HepG2 (cell line): ENCODE results near the gene UHMK1. TPM values are rescaled to one million over a fixed set of nuclear protein-coding genes. Genes with fewer than 3 reads are reported as not detected.

Experiments
- BRD4 ChIP-seq: sonication (generic); formaldehyde crosslinking; IDR thresholded peaks from 2 replicates; pipeline ENCODE4 v1.4.0; 2020; ENCODE audit warnings: missing genetic modification reagents
- CBX1 ChIP-seq: IDR thresholded peaks from one replicate; pipeline ENCODE4 v1.6.1; 2016; ENCODE audit warnings: antibody characterized with exemption, low read depth
- CCAR2 ChIP-seq: fragments of 200-400 bp; formaldehyde crosslinking; optimal IDR thresholded peaks from 2 replicates; pipeline ENCODE3; 2018; ENCODE audit warnings: low read depth, mild to moderate bottlenecking, low read length, moderate library complexity
- ERF ChIP-seq: IDR thresholded peaks from 2 replicates; pipeline ENCODE4 v1.6.1; 2018; ENCODE audit warnings: missing biosample characterization, missing genetic modification reagents
- HES4 ChIP-seq: sonication (generic); formaldehyde crosslinking; IDR thresholded peaks from 2 replicates; pipeline ENCODE4 v1.9.0; 2021; ENCODE audit warnings: mild to moderate bottlenecking, missing genetic modification reagents, borderline replicate concordance
- KLF9 ChIP-seq: IDR thresholded peaks from 2 replicates; pipeline ENCODE4 v1.6.1; 2016; ENCODE audit warnings: low read depth
- NR2F6 ChIP-seq, 2 experiments: IDR thresholded peaks; 2 replicates each; pipeline ENCODE4 v1.6.1; 2016; ENCODE audit warnings: antibody characterized with exemption in 1 of 2, mild to moderate bottlenecking in 1 of 2
- PAF1 ChIP-seq: IDR thresholded peaks from 2 replicates; pipeline ENCODE4 v1.6.1; 2016; ENCODE audit warnings: missing genetic modification reagents, missing compliant biosample characterization
- POLR2A ChIP-seq, 2 experiments: IDR thresholded peaks; 2 replicates each; pipeline ENCODE4 v1.6.1; 2011; ENCODE audit warnings: low read depth in 2 of 2, low read length in 2 of 2, mild to moderate bottlenecking in 1 of 2, moderate library complexity in 1 of 2; ENCODE audit not compliant: insufficient read depth in 1 of 2
- RFX3 ChIP-seq: IDR thresholded peaks from 2 replicates; pipeline ENCODE4 v1.6.1; 2016; ENCODE audit warnings: missing biosample characterization, missing genetic modification reagents
- SCMH1 ChIP-seq: sonication (generic); formaldehyde crosslinking; IDR thresholded peaks from 2 replicates; pipeline ENCODE4 v1.9.0; 2021; ENCODE audit warnings: missing genetic modification reagents, mild to moderate bottlenecking, borderline replicate concordance
- SP1 ChIP-seq, 2 experiments: fragments of 450-650 bp in 1 of 2; sonication (generic) in 1 of 2; formaldehyde crosslinking in 1 of 2; IDR thresholded peaks; 2 replicates each; pipeline versions ENCODE4 v1.4.0 to v1.6.1; 2016 to 2020; ENCODE audit warnings: missing genetic modification reagents in 1 of 2
- YEATS2 ChIP-seq: sonication (generic); formaldehyde crosslinking; IDR thresholded peaks from 2 replicates; pipeline ENCODE4 v1.4.0; 2020; ENCODE audit warnings: missing genetic modification reagents, borderline replicate concordance
- ZNF17 ChIP-seq: sonication (generic); formaldehyde crosslinking; IDR thresholded peaks from 2 replicates; pipeline ENCODE4 v1.5.0; 2020; ENCODE audit warnings: mild to moderate bottlenecking, missing genetic modification reagents
- ZNF737 ChIP-seq: sonication (generic); formaldehyde crosslinking; IDR thresholded peaks from 2 replicates; pipeline ENCODE4 v1.5.0; 2020; ENCODE audit warnings: missing genetic modification reagents, mild to moderate bottlenecking, borderline replicate concordance
- ZNF749 ChIP-seq: sonication (generic); formaldehyde crosslinking; IDR thresholded peaks from 2 replicates; pipeline ENCODE4 v1.8.0; 2022; ENCODE audit warnings: mild to moderate bottlenecking, missing genetic modification reagents, moderate library complexity, borderline replicate concordance
- ZNF768 ChIP-seq: sonication (generic); formaldehyde crosslinking; IDR thresholded peaks from 2 replicates; pipeline ENCODE4 v1.4.0; 2020; ENCODE audit warnings: missing genetic modification reagents
- ZNF776 ChIP-seq: sonication (generic); formaldehyde crosslinking; IDR thresholded peaks from 2 replicates; pipeline ENCODE4 v1.4.0; 2020; ENCODE audit warnings: mild to moderate bottlenecking, missing genetic modification reagents
- ZNF792 ChIP-seq: IDR thresholded peaks from 2 replicates; pipeline ENCODE4 v1.6.1; 2016
- ZSCAN20 ChIP-seq: sonication (generic); formaldehyde crosslinking; IDR thresholded peaks from 2 replicates; pipeline ENCODE4 v1.4.0; 2020; ENCODE audit warnings: missing genetic modification reagents, mild to moderate bottlenecking, borderline replicate concordance
- ZSCAN22 ChIP-seq: sonication (generic); formaldehyde crosslinking; IDR thresholded peaks from 2 replicates; pipeline ENCODE4 v1.4.0; 2020; ENCODE audit warnings: mild to moderate bottlenecking, missing genetic modification reagents
- polyA plus RNA-seq, 8 experiments: library from polyadenylated mRNA; depleted of rRNA in 3 of 8; stranded (reverse) in 7 of 8; unstranded in 1 of 8; fragments of >200 nt; fragmentation: Illumina TruSeq in 4 of 8; extraction: Trizol in 4 of 8; gene quantifications; 2 replicates each; pipeline versions ENCODE4 v1.2.1 to v1.2.3, GENCODE V29; 2011 to 2016; ENCODE audit warnings: low read depth in 4 of 8, missing spikeins in 1 of 8, mixed read lengths in 1 of 8; ENCODE audit not compliant: insufficient read depth in 1 of 8
- total RNA-seq, 5 experiments: library from RNA; depleted of rRNA; stranded (reverse); fragments of >200 nt; fragmentation: Illumina TruSeq; extraction: Trizol; gene quantifications; 2 replicates each; pipeline ENCODE4 v1.2.3, GENCODE V29; 2016; ENCODE audit warnings: low read depth in 1 of 5
- TF ChIP-seq, protein P1 (sequence below): sonication (generic); formaldehyde crosslinking; IDR thresholded peaks from 2 replicates; pipeline ENCODE4 v1.4.0; 2020; ENCODE audit warnings: missing genetic modification reagents
- TF ChIP-seq, protein P2 (sequence below): sonication (generic); formaldehyde crosslinking; IDR thresholded peaks from 2 replicates; pipeline ENCODE4 v1.8.0; 2022; ENCODE audit warnings: mild to moderate bottlenecking, missing genetic modification reagents; ENCODE audit not compliant: insufficient replicate concordance
- TF ChIP-seq, protein P3 (sequence below), 2 experiments: fragments of 450-650 bp in 1 of 2; sonication (generic) in 1 of 2; formaldehyde crosslinking; IDR thresholded peaks; 2 replicates each; pipeline versions ENCODE4 v1.5.0 to v1.8.0; 2020 to 2022; ENCODE audit warnings: mild to moderate bottlenecking in 1 of 2, missing genetic modification reagents in 1 of 2
- TF ChIP-seq, protein P4 (sequence below): sonication (generic); formaldehyde crosslinking; conservative IDR thresholded peaks from 2 replicates; pipeline ENCODE4 v1.8.1; 2023; ENCODE audit warnings: missing genetic modification reagents

The UHMK1 gene
- total and polyA plus RNA-seq, 2 of the 13 experiments (the other 11 are each of a cell fraction or from before 2014, with no cell fraction given): 12.9 to 20.0 TPM

DNA sequence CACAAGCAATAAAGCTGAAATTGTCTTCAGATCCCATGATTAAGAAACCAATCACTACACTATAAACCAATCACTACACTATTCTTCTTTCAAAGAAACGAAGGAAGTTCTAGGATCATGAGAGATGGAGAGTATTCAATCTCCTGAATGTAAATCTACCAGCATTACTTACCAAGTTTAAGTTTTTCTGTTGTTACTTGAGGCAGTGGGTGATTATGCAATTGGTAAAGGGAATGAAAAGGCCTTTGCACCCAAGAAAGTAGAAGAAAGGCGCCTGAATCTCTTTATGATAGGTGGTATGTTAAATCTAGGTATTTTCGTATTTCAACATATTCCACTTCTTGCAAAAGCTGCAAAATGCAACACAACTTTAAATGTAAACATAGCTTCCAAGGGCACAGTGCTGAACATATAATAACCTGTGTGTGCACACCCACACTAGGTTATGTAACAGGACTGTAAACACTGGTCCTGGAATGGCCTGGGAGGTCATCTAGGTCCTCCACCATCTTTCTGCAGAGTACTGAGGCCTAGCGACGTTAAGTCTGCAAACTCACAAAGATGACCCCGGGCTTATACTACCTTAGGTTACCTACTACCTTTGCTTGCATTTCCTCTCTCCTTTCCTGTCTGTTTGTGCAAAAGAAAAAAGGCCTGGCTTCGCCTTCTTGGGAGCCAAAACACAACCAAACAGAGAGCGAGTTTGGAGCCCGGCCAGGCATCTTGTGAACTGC is 62.9 kb downstream of the UHMK1 start (continued):
- TF ChIP-seq ZSCAN20 (CRISPR knock-in tag) (no peak), YEATS2 (CRISPR knock-in tag) (peak; percentile 76; the same call in 1 of the 2 replicates), CBX1 (no peak), ZSCAN22 (CRISPR knock-in tag) (no peak), ZNF17 (no peak), PAF1 (no peak), ZNF737 (CRISPR knock-in tag) (no peak), HES4 (0 out of 2 replicates have a peak, but pooled peaks have one; percentile 54), ZNF792 (CRISPR knock-in tag) (peak; percentile 81), BRD4 (CRISPR knock-in tag) (no peak), ZNF768 (CRISPR knock-in tag) (no peak), RFX3 (CRISPR knock-in tag) (peak; percentile 33; the same call in 1 of the 2 replicates), ERF (CRISPR knock-in tag) (peak; percentile 78), ZNF749 (peak; percentile 73; the same call in 1 of the 2 replicates), POLR2A (IDR thresholded peaks at IDR 0.05; ENCODE audit: insufficient read depth in 1 of 2, low read depth in 2 of 2, low read length in 2 of 2) (peak in 1 of 2 experiments; percentile 20; a peak in 1 of 4 replicates), SP1 (IDR thresholded peaks at IDR 0.05) (no peak), SP1 (CRISPR knock-in tag; IDR thresholded peaks at IDR 0.05) (0 out of 2 replicates have a peak, but pooled peaks have one; percentile 36), ZNF776 (0 out of 2 replicates have a peak, but pooled peaks have one; percentile 24), NR2F6 (IDR thresholded peaks at IDR 0.05) (peak; percentile 87), NR2F6 (CRISPR knock-in tag; IDR thresholded peaks at IDR 0.05) (peak; percentile 95), CCAR2 (no peak), SCMH1 (CRISPR knock-in tag) (no peak), KLF9 (CRISPR knock-in tag) (no peak; the same call in none of the 2 replicates)
- TF ChIP-seq, protein P1, sequence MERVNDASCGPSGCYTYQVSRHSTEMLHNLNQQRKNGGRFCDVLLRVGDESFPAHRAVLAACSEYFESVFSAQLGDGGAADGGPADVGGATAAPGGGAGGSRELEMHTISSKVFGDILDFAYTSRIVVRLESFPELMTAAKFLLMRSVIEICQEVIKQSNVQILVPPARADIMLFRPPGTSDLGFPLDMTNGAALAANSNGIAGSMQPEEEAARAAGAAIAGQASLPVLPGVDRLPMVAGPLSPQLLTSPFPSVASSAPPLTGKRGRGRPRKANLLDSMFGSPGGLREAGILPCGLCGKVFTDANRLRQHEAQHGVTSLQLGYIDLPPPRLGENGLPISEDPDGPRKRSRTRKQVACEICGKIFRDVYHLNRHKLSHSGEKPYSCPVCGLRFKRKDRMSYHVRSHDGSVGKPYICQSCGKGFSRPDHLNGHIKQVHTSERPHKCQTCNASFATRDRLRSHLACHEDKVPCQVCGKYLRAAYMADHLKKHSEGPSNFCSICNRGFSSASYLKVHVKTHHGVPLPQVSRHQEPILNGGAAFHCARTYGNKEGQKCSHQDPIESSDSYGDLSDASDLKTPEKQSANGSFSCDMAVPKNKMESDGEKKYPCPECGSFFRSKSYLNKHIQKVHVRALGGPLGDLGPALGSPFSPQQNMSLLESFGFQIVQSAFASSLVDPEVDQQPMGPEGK (CRISPR knock-in tag): peak; percentile 73; the same call in 1 of the 2 replicates
- TF ChIP-seq, protein P2, sequence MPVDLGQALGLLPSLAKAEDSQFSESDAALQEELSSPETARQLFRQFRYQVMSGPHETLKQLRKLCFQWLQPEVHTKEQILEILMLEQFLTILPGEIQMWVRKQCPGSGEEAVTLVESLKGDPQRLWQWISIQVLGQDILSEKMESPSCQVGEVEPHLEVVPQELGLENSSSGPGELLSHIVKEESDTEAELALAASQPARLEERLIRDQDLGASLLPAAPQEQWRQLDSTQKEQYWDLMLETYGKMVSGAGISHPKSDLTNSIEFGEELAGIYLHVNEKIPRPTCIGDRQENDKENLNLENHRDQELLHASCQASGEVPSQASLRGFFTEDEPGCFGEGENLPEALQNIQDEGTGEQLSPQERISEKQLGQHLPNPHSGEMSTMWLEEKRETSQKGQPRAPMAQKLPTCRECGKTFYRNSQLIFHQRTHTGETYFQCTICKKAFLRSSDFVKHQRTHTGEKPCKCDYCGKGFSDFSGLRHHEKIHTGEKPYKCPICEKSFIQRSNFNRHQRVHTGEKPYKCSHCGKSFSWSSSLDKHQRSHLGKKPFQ (CRISPR knock-in tag): no peak
- TF ChIP-seq, protein P3, sequence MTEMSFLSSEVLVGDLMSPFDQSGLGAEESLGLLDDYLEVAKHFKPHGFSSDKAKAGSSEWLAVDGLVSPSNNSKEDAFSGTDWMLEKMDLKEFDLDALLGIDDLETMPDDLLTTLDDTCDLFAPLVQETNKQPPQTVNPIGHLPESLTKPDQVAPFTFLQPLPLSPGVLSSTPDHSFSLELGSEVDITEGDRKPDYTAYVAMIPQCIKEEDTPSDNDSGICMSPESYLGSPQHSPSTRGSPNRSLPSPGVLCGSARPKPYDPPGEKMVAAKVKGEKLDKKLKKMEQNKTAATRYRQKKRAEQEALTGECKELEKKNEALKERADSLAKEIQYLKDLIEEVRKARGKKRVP (CRISPR knock-in tag; IDR thresholded peaks at IDR 0.05): peak in 1 of 2 experiments; percentile 82; a peak in 2 of 4 replicates
- TF ChIP-seq, protein P4, sequence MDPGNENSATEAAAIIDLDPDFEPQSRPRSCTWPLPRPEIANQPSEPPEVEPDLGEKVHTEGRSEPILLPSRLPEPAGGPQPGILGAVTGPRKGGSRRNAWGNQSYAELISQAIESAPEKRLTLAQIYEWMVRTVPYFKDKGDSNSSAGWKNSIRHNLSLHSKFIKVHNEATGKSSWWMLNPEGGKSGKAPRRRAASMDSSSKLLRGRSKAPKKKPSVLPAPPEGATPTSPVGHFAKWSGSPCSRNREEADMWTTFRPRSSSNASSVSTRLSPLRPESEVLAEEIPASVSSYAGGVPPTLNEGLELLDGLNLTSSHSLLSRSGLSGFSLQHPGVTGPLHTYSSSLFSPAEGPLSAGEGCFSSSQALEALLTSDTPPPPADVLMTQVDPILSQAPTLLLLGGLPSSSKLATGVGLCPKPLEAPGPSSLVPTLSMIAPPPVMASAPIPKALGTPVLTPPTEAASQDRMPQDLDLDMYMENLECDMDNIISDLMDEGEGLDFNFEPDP (CRISPR knock-in tag): 0 out of 2 replicates have a peak, but pooled peaks have one; percentile 84
